Measurements from ENCODE around the gene NDUFS2.
"Not testable (repeated sequence)": the region's sequence is repeated elsewhere in the genome, so short reads cannot be mapped to it uniquely, and the experiment has no call there.

Gene NDUFS2

GRCh38 chr1:161220002-161220401 is 17.8 kb downstream of the NDUFS2 start:
- DNase-seq (ENCODE audit: low spot score), result no peak

DNA sequence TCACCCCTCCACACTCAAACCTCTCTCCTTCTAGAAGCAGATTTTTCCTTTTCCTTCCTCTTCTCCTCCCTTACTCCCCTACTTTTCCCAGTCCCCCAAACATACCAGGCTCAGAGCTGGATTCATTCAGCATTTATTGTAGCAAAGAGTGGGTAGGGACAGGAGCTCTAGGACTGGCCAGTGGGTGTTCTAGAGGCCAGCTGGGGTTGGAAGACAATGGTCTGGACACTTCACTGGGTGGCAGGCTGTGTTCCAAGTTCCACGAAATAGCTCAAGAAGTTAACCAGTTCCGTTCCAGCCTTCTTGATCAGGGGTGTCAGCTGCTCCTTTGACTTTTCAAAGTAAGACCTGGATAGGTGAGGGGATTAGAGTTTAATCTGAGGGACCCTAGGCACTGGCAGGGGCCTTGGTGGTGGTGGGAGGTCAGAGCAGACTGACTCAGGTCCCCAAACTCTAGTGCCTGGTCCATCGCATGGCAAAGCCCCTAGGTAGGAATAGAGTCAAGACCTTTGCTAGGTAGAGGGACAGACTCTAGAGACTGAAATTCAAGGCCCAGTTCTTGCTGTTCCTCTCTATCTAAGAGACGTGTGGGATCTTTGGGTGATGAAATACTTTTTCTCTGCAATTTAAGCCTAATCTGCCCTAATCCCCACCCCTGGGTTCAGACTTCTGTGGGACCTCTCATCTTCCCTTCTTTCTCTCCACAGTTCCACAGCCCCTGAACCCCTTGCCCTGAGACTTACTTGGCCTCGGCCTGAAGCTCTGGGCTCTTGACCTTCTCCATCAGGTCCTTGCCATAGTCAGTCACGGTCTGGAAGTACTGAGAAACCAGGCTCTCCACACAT is 20.2 kb downstream of the NDUFS2 start:
- DNase-seq (ENCODE audit: low spot score), result no peak

- no peak for DNase-seq (ENCODE audit: low spot score)
These were observed 21.9 kb downstream of the NDUFS2 start for GRCh38 chr1:161223805-161224694.

DNA sequence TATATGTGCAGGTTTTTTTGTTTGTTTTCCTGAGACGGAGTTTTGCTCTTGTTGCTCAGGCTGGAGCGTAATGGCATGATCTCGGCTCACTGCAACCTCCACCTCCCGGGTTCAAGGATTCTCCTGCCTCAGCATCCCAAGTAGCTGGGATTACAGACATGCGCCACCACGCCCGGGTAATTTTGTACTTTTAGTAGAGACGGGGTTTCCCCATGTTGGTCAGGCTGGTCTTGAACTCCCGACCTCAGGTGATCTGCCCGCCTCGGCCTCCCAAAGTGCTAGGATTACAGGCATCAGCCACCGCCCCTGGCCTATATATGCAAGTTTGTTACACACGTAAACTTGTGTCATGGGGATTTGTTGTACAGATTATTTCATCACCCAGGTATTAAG is 22.5 kb downstream of the NDUFS2 start:
- not testable (repeated sequence) for DNase-seq (ENCODE audit: low spot score)

DNA sequence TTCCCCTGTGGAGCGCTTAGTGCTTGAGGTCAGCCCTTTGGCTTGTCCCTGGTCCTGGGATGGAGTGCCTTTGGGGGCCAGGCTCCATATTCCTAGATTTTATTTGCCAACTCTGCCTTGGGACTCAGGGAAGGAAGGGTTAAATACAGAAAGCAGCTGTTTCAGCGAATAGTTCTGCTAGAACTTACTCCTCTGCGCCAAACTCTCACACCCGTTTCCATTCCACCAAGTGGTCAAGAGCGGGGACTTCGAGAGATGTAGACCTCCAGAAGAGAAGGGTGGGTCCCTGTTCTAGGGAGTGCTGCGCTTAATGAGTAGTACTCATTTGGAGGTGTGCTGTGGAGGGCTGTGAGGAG is 23.0 kb downstream of the NDUFS2 start:
- DNase-seq (ENCODE audit: low spot score), result no peak

DNA sequence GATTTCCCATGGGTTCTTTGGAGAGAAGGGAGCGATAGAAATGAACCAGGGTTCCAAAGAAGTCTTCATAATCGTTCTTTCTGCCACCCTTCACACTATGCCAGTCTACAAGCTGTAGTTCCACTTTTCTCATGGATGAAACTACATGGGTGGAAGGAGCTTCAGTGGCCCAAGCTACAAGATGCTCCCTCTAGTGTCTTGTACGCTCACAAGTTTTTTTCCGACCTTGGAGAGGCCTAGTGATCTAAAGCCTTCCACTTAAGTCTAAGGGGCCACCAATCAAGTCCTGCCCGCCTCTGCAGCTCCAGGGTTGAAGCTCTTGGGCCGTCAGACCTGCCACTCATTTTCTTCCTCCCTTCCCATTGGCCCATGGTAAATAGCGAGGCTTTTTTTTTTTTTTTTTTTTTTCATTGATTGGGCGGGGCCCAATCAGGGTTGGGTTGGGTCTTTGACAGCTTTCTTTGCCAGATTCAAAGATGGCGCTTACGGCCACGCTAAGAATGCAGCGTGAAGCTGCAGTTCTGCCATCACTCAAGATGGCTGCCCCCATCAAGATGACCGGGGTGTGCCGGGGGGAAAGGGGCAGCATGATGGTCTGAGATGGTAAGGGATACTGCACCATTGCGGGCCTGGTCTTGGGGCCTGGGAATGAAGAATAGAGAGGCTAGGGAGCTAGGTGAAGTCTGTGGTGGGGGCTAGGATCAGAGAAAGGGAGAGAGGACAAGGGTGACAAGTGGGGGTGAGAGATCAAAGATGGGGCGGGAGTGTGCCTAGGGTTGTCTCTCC is 23.6 kb downstream of the NDUFS2 start, which contains the start of gene TOMM40L:
Gene TOMM40L, plus strand, starts transcription at position 527 of the 786 bp plus-strand sequence. CDS start 430 bp downstream, outside the sequence.
- DNase-seq (ENCODE audit: low spot score), result peak; percentile 98

DNA sequence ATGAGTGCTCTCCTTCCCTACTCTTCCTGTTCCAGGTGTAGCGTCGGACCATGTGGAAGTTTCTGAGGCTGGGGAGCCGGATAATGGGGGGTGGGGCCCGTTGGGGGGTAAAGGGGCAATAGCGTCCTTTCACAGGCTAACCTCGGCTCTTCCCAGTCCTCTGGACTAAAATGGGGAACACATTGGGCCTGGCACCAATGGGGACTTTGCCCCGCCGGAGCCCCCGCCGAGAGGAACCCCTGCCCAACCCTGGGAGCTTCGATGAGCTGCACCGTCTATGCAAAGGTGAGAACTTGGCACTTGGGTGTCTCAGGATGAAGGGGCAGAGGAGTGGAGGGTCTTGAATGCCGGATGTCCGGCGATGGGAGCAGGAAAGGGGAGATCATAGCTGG is 24.1 kb downstream of the NDUFS2 start:
- no peak for DNase-seq (ENCODE audit: low spot score)

DNA sequence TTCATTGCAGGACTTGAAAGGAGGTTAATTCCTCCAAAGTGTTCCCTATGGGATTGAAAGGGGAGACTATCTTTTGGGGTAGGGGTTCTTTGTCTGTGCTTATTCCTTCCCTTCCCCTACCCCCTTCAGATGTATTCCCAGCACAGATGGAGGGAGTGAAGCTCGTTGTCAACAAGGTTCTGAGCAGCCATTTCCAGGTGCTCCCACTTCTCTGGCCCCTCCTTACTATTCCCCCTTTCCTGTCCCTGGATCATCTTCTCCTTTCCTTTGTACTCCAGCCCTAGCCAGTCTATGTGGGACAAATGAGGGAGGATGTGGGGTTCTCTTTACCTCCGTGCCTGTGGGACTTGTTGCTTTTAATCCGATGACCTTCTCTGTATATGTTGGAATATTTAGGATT is 24.6 kb downstream of the NDUFS2 start:
- no peak for DNase-seq (ENCODE audit: low spot score)

DNA sequence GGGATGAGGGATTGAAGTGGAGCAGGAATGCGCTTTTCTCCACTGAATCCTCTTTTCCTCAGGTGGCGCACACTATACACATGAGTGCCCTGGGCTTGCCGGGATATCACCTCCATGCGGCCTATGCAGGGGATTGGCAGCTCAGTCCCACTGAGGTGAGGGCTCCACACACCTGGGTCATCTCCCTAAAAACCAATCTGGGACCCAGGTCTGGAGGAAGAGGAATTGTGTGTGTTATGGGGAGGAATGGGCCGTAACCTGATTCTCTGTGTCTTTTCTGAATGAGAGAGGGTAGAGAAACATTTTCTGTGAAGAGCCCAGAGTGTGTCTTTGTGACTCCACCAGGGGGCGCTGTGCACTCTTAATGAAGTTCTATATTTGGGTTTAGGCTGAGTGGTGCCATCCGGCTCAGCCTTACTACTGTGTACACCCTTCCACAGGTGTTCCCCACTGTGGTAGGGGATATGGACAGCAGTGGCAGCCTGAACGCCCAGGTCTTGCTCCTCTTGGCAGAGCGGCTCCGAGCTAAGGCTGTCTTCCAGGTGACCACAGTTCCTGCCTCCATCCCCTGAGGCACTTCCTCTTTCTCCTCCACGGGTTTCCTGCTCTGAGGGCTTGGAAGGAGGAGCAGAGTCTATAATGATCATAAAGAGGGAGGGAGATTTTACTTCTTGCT is 25.2 kb downstream of the NDUFS2 start:
- DNase-seq (ENCODE audit: low spot score), result peak; percentile 75

- DNase-seq (ENCODE audit: low spot score), result no peak
These were observed 25.9 kb downstream of the NDUFS2 start for GRCh38 chr1:161228032-161228431.

DNA sequence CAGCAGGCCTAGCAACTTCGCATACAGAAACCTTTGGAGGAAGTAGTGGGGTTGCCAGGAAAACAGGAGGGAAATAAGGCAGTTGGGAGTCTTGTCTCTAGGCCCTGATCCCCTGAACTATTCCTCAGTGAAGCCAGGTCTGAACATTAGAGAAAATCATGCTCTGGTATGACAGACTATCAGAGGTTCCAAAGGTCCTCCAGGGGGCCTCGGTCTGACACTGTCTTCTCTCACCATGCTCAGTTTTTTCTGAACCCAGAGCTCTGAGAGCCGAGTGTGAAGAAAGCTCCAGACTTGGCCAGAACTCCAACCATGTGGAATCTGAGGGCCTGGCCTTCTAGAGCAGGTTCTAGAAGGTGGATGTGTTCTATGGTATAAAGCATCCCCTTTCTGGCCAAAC is 27.7 kb downstream of the NDUFS2 start:
- DNase-seq (ENCODE audit: low spot score), result no peak

GRCh38 chr1:161230762-161231161 is 28.6 kb downstream of the NDUFS2 start:
- DNase-seq (ENCODE audit: low spot score), result no peak

DNA sequence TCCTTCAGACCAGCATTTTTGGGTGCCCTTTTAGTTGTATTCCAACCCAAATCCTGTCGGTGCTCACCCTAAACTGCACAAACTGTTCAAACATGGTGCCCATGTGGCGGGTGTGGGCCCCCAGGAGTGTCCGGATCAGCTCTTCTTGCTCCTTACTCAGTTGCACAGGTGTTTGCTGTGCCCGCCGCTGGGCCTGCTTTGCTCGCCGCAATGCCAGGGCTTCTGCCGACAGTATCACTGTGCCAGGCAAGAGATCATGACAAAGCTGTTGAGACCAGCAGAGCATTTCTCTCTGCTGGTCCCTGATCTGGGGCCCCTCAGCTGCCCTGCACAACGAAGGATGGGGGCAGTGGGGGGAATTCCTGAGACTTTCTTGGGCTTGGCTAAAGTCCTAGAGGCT is 30.9 kb downstream of the NDUFS2 start:
- no peak for DNase-seq (ENCODE audit: low spot score)

DNA sequence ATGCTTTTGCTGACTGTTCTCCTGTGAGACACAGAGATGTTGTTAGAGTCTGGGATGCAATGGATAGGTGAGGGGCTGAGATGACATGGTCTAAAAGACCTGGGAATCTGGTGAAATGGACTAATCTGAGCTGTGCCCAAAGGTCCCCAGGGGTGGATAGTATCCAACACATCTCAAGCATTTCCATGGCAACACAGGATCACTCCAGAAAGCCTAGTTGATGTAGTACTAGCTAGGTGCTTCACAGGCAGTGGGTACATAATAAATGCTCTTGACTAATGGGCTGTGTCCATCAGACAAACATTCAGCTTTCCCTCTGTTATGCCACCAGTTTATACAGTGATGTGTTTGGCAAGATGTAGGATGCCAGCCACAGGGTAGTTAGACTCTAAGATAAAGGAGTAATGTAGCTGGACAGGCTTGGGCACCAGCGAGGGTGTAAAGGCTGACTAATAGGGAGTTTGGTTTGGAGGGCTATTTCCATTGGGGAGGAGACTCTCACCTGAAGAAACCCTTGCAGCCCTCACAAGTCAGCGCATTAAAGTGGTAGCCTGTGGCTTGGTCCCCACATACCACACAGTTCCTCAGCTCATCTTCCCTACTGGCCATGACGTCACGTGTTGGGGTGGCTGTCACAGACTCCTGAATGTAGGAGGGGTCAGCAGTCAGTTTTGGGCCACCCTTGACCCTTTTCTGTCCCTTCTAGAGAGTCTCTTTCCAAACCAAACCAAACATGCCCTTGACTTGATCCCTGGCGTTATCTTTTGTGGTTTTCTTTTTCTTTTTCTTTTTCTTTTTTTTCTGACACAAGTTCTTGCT is 34.0 kb downstream of the NDUFS2 start:
- no peak for DNase-seq (ENCODE audit: low spot score)

- DNase-seq (ENCODE audit: low spot score), result peak; percentile 46
These were observed 35.9 kb downstream of the NDUFS2 start, which contains the start of gene NR1I3 for GRCh38 chr1:161238039-161238473. NR1I3 (minus strand) TSS chr1:161238203; CDS start chr1:161236565, 1,638 bp downstream.

DNA sequence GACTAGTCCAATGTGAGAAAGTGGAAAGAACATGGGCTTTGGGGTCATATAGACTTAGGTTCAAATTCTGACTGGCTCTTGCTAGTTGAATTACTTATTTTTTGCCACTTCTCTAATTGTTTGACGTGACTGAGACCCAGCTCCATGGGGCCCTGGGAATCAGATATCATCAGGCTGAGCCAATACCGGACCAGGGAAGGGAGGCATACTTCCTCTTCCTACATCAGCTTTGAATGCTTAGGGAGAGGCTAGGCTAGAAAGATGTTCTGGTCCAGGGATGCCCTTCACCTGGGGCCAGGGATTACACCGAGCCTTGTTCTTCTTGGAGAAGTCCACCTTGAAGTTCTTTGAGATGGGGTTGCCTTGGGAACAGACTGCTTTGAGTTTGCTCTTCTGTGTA is 39.5 kb downstream of the NDUFS2 start:
- no peak for DNase-seq (ENCODE audit: low spot score)

DNA sequence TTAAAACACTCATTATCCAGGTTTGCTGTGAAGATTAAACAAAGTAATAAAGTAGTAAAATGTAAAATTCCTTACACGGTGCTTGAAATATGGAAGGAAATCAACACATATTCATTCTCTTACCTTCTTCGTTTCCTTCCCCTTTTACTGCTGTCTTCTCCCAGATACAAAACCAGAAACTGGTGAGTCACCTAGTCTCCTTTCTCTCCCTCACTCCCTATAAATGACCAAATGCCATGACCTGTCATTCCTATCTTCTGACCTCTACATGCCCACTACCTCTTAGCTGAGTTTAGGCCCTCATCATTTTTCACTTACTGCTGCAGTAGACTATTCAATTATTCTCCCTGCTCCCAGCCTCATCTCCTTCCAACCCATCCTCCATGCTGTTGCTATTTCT is 40.1 kb downstream of the NDUFS2 start:
- no peak for DNase-seq (ENCODE audit: low spot score)

DNA sequence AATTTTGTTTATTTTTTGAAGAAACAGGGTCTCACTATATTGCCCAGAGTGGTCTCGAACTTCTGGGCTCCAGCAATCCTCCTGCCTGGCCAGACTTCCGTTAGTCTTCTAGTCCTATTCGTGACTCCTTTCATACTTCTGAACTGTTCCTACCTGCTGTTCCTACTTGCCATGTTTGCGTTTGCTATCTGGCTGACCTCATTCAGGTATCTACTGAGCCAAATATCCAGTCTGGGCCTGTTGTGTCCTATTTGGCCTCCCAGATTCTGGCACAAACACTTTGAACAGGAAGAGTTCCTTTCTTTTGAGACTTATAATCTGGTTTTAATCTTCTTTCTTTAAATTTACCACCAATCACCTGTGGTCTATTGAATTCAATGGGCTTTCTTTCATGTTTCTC is 42.7 kb downstream of the NDUFS2 start:
- no peak for DNase-seq (ENCODE audit: low spot score)

DNA sequence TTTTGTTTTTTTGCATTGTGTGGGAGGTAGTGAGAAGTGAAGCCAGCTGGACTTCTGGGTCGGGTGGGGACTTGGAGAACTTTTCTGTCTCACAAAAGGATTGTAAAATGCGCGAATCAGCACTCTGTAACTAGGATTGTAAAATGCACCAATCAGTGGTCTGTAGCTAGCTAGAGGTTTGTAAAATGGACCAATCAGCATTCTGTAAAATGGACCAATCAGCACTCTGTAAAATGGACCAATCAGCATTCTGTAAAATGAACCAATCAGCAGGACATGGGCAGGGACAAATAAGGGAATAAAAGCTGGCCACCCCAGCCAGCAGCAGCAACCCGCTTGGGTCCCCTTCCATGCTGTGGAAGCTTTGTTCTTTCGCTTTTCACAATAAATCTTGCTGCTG is 47.9 kb downstream of the NDUFS2 start:
- DNase-seq (ENCODE audit: low spot score), result not testable (repeated sequence)

- no peak for DNase-seq (ENCODE audit: low spot score)
These were observed 48.7 kb downstream of the NDUFS2 start for GRCh38 chr1:161250829-161251228.

GRCh38 chr1:161251579-161251978 is 49.4 kb downstream of the NDUFS2 start:
- DNase-seq (ENCODE audit: low spot score), result no peak
